ENCODE results near the gene PMIS2.

Gene PMIS2

DNA sequence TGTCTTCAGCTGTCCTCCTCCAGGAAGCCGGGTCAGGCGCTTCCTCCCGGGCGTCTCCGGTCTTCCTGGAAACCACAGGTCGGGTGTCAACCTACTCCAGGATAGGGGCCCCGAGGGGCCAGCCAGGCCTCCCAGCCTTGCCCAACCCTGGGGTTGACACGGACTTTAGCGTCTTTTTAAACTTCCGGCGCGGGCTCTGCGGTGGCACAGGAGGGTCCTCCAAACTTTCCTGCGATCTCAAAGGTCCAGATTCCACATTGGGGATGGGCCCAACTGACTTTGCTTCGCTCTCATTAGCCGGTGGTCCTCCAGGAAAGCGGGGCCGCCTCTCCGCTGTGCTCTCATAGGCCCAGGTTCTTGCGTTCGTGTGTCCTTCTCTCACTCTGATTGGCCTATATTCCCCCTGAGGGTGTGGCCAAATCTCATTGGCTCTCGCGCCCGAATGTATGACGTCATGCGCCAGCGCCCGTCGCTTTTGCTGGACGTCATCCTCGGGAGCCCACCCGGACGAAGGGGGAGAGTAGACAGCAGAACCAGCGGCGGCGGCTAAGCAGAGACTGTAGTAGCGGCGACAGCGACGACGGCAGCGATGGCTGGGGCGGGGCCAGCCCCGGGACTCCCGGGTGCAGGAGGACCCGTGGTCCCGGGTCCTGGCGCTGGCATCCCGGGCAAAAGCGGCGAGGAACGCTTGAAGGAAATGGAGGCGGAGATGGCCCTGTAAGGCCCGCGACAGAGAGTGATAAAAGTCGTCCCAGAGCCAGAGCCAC, 42.8 kb downstream of the PMIS2 start, which contains the start of gene RBM42 (continued):
- TF ChIP-seq, protein P1, sequence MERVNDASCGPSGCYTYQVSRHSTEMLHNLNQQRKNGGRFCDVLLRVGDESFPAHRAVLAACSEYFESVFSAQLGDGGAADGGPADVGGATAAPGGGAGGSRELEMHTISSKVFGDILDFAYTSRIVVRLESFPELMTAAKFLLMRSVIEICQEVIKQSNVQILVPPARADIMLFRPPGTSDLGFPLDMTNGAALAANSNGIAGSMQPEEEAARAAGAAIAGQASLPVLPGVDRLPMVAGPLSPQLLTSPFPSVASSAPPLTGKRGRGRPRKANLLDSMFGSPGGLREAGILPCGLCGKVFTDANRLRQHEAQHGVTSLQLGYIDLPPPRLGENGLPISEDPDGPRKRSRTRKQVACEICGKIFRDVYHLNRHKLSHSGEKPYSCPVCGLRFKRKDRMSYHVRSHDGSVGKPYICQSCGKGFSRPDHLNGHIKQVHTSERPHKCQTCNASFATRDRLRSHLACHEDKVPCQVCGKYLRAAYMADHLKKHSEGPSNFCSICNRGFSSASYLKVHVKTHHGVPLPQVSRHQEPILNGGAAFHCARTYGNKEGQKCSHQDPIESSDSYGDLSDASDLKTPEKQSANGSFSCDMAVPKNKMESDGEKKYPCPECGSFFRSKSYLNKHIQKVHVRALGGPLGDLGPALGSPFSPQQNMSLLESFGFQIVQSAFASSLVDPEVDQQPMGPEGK (tag by site-specific recombination; IDR thresholded peaks at IDR 0.05): peak; percentile 95
- TF ChIP-seq, protein P2, sequence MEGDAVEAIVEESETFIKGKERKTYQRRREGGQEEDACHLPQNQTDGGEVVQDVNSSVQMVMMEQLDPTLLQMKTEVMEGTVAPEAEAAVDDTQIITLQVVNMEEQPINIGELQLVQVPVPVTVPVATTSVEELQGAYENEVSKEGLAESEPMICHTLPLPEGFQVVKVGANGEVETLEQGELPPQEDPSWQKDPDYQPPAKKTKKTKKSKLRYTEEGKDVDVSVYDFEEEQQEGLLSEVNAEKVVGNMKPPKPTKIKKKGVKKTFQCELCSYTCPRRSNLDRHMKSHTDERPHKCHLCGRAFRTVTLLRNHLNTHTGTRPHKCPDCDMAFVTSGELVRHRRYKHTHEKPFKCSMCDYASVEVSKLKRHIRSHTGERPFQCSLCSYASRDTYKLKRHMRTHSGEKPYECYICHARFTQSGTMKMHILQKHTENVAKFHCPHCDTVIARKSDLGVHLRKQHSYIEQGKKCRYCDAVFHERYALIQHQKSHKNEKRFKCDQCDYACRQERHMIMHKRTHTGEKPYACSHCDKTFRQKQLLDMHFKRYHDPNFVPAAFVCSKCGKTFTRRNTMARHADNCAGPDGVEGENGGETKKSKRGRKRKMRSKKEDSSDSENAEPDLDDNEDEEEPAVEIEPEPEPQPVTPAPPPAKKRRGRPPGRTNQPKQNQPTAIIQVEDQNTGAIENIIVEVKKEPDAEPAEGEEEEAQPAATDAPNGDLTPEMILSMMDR (tag by site-specific recombination; IDR thresholded peaks at IDR 0.05): no peak
- TF ChIP-seq ZNF777 (tag by site-specific recombination; IDR thresholded peaks at IDR 0.05; ENCODE audit: borderline replicate concordance) (peak; percentile 96), ZFHX2 (tag by site-specific recombination; conservative IDR thresholded peaks at IDR 0.05) (peak; percentile 80), ZNF600 (tag by site-specific recombination; IDR thresholded peaks at IDR 0.05) (peak; percentile 92), REPIN1 (tag by site-specific recombination; IDR thresholded peaks at IDR 0.05; ENCODE audit: low read depth) (no peak; the same call in 1 of the 2 replicates), ZNF350 (tag by site-specific recombination; IDR thresholded peaks at IDR 0.05) (no peak), MEIS1 (CRISPR knock-in tag; IDR thresholded peaks at IDR 0.05; ENCODE audit: borderline replicate concordance) (no peak), ZBTB8A (tag by site-specific recombination; IDR thresholded peaks at IDR 0.05) (peak; percentile 91), ZNF623 (tag by site-specific recombination; IDR thresholded peaks at IDR 0.05) (0 out of 2 replicates have a peak, but pooled peaks have one; percentile 4), ZNF133 (tag by site-specific recombination; IDR thresholded peaks at IDR 0.05) (no peak), ZNF677 (tag by site-specific recombination; IDR thresholded peaks at IDR 0.05) (0 out of 2 replicates have a peak, but pooled peaks have one; percentile 5), ZNF416 (tag by site-specific recombination; IDR thresholded peaks at IDR 0.05) (no peak), YY1 (tag by site-specific recombination; IDR thresholded peaks at IDR 0.05) (peak; percentile 80), ZNF426 (tag by site-specific recombination; IDR thresholded peaks at IDR 0.05) (no peak)
- TF ChIP-seq, protein P3, sequence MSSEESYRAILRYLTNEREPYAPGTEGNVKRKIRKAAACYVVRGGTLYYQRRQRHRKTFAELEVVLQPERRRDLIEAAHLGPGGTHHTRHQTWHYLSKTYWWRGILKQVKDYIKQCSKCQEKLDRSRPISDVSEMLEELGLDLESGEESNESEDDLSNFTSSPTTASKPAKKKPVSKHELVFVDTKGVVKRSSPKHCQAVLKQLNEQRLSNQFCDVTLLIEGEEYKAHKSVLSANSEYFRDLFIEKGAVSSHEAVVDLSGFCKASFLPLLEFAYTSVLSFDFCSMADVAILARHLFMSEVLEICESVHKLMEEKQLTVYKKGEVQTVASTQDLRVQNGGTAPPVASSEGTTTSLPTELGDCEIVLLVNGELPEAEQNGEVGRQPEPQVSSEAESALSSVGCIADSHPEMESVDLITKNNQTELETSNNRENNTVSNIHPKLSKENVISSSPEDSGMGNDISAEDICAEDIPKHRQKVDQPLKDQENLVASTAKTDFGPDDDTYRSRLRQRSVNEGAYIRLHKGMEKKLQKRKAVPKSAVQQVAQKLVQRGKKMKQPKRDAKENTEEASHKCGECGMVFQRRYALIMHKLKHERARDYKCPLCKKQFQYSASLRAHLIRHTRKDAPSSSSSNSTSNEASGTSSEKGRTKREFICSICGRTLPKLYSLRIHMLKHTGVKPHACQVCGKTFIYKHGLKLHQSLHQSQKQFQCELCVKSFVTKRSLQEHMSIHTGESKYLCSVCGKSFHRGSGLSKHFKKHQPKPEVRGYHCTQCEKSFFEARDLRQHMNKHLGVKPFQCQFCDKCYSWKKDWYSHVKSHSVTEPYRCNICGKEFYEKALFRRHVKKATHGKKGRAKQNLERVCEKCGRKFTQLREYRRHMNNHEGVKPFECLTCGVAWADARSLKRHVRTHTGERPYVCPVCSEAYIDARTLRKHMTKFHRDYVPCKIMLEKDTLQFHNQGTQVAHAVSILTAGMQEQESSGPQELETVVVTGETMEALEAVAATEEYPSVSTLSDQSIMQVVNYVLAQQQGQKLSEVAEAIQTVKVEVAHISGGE (tag by site-specific recombination; conservative IDR thresholded peaks at IDR 0.05; ENCODE audit: low read depth): peak; percentile 84
- TF ChIP-seq, protein P4, sequence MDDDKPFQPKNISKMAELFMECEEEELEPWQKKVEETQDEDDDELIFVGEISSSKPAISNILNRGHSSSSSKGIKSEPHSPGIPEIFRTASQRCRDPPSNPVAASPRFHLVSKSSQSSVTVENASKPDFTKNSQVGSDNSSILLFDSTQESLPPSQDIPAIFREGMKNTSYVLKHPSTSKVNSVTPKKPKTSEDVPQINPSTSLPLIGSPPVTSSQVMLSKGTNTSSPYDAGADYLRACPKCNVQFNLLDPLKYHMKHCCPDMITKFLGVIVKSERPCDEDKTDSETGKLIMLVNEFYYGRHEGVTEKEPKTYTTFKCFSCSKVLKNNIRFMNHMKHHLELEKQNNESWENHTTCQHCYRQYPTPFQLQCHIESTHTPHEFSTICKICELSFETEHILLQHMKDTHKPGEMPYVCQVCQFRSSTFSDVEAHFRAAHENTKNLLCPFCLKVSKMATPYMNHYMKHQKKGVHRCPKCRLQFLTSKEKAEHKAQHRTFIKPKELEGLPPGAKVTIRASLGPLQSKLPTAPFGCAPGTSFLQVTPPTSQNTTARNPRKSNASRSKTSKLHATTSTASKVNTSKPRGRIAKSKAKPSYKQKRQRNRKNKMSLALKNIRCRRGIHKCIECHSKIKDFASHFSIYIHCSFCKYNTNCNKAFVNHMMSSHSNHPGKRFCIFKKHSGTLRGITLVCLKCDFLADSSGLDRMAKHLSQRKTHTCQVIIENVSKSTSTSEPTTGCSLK (tag by site-specific recombination; IDR thresholded peaks at IDR 0.05): no peak
- TF ChIP-seq, protein P5, sequence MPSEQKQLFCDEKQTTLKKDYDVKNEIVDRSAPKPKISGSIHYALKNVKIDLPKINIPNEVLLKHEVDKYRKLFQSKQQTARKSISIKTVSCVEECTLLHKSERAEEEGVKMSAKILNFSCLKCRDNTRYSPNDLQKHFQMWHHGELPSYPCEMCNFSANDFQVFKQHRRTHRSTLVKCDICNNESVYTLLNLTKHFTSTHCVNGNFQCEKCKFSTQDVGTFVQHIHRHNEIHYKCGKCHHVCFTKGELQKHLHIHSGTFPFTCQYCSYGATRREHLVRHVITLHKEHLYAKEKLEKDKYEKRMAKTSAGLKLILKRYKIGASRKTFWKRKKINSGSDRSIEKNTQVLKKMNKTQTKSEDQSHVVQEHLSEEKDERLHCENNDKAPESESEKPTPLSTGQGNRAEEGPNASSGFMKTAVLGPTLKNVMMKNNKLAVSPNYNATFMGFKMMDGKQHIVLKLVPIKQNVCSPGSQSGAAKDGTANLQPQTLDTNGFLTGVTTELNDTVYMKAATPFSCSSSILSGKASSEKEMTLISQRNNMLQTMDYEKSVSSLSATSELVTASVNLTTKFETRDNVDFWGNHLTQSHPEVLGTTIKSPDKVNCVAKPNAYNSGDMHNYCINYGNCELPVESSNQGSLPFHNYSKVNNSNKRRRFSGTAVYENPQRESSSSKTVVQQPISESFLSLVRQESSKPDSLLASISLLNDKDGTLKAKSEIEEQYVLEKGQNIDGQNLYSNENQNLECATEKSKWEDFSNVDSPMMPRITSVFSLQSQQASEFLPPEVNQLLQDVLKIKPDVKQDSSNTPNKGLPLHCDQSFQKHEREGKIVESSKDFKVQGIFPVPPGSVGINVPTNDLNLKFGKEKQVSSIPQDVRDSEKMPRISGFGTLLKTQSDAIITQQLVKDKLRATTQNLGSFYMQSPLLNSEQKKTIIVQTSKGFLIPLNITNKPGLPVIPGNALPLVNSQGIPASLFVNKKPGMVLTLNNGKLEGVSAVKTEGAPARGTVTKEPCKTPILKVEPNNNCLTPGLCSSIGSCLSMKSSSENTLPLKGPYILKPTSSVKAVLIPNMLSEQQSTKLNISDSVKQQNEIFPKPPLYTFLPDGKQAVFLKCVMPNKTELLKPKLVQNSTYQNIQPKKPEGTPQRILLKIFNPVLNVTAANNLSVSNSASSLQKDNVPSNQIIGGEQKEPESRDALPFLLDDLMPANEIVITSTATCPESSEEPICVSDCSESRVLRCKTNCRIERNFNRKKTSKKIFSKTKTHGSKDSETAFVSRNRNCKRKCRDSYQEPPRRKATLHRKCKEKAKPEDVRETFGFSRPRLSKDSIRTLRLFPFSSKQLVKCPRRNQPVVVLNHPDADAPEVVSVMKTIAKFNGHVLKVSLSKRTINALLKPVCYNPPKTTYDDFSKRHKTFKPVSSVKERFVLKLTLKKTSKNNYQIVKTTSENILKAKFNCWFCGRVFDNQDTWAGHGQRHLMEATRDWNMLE (tag by site-specific recombination; conservative IDR thresholded peaks at IDR 0.05; ENCODE audit: low read depth): peak; percentile 81
- TF ChIP-seq, protein P6, sequence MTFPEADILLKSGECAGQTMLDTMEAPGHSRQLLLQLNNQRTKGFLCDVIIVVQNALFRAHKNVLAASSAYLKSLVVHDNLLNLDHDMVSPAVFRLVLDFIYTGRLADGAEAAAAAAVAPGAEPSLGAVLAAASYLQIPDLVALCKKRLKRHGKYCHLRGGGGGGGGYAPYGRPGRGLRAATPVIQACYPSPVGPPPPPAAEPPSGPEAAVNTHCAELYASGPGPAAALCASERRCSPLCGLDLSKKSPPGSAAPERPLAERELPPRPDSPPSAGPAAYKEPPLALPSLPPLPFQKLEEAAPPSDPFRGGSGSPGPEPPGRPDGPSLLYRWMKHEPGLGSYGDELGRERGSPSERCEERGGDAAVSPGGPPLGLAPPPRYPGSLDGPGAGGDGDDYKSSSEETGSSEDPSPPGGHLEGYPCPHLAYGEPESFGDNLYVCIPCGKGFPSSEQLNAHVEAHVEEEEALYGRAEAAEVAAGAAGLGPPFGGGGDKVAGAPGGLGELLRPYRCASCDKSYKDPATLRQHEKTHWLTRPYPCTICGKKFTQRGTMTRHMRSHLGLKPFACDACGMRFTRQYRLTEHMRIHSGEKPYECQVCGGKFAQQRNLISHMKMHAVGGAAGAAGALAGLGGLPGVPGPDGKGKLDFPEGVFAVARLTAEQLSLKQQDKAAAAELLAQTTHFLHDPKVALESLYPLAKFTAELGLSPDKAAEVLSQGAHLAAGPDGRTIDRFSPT (tag by site-specific recombination; IDR thresholded peaks at IDR 0.05): no peak
- TF ChIP-seq, protein P7, sequence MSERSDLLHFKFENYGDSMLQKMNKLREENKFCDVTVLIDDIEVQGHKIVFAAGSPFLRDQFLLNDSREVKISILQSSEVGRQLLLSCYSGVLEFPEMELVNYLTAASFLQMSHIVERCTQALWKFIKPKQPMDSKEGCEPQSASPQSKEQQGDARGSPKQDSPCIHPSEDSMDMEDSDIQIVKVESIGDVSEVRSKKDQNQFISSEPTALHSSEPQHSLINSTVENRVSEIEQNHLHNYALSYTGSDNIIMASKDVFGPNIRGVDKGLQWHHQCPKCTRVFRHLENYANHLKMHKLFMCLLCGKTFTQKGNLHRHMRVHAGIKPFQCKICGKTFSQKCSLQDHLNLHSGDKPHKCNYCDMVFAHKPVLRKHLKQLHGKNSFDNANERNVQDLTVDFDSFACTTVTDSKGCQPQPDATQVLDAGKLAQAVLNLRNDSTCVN (tag by site-specific recombination; optimal IDR thresholded peaks at IDR 0.05): peak; percentile 62
